ENCODE measurements around the gene IGFBP2. TPM values are rescaled to one million over a fixed set of nuclear protein-coding genes. Genes with fewer than 3 reads are reported as not detected.
A peak's percentile ranks its signal among the peaks of the same experiment; 100 is the strongest.

Gene IGFBP2
- total and polyA plus RNA-seq, 2 of the 8 experiments (the other 6 are each of a cell fraction or from before 2014, with no cell fraction given): 326 to 782 TPM

- Histone ChIP-seq H4K20me1 (replicated peaks in 1 of 2; ENCODE audit: control insufficient read depth in 1 of 2, insufficient read depth in 2 of 2, low read length in 2 of 2) (no peaks in the 10 kb centered on the region), H2BK20ac (ENCODE audit: low read length) (0 out of 2 replicates have a peak overlapping the region, but pooled peaks have one; percentile 64)
- FAIRE-seq: no peak
Observed at GRCh38 chr2:216677439-216678097, 44.3 kb downstream of the IGFBP2 start.

More at GRCh38 chr2:216677439-216678097, 44.3 kb downstream of the IGFBP2 start:
- Histone ChIP-seq H3K18ac (ENCODE audit: extremely low read depth, low read length) (no peak overlapping the region), H3K9me3 (ENCODE audit: insufficient read depth in 2 of 2, low read depth in 1 of 2, low read length in 1 of 2) (no peaks in the 10 kb centered on the region), H3K4me2 (ENCODE audit: insufficient read depth in 1 of 2, low read depth in 2 of 2, low read length in 2 of 2) (no peak overlapping the region), H3K27ac (ENCODE audit: low read depth, low read length) (no peak overlapping the region), H4K8ac (ENCODE audit: extremely low read depth, insufficient read depth, low read length) (no peak overlapping the region), H3K36me3 (ENCODE audit: control insufficient read depth in 2 of 4, insufficient read depth in 4 of 4, low read length in 3 of 4) (no peaks in the 10 kb centered on the region; a peak in 1 of 8 replicates), H3K4me3 (ENCODE audit: extremely low read depth in 1 of 4, insufficient read depth in 2 of 4, low read depth in 3 of 4, low read length in 4 of 4) (no peak overlapping the region), H3K27me3 (replicated peaks in 1 of 4; ENCODE audit: control insufficient read depth in 3 of 4, extremely low read depth in 1 of 4, insufficient read depth in 3 of 4, low read length in 3 of 4) (no peaks in the 10 kb centered on the region), H4K5ac (ENCODE audit: insufficient read length, low read depth, low read length) (no peak overlapping the region), H3K9ac (replicated peaks in 1 of 4; ENCODE audit: extremely low read depth in 1 of 4, low read depth in 3 of 4, low read length in 3 of 4) (no peak overlapping the region), H3K4me1 (replicated peaks in 1 of 4; ENCODE audit: control insufficient read depth in 3 of 4, insufficient read depth in 4 of 4, low read length in 3 of 4) (peaks cover 0 to 4% (median 2%) of the 10 kb centered on the region in 4 experiments; a peak in 4 of 7 replicates), H2BK120ac (replicated peaks; ENCODE audit: low read depth, low read length) (no peak overlapping the region), H3K79me1 (ENCODE audit: low read depth, low read length) (no peaks in the 10 kb centered on the region), H3K79me2 (ENCODE audit: control insufficient read depth in 1 of 2, insufficient read depth in 2 of 2, low read length in 2 of 2) (no peaks in the 10 kb centered on the region), H2BK15ac (ENCODE audit: low read length) (no peak overlapping the region), H3K14ac (ENCODE audit: insufficient read length) (no peak overlapping the region), H2AFZ (ENCODE audit: low read length) (no peak overlapping the region), H2AK5ac (ENCODE audit: low read depth, low read length) (no peak overlapping the region), H3K4ac (replicated peaks; ENCODE audit: insufficient read length, low read depth, low read length) (no peak overlapping the region), H3K56ac (replicated peaks; ENCODE audit: insufficient read length, low read depth, low read length) (no peak overlapping the region), H3K23ac (ENCODE audit: insufficient read length) (no peak overlapping the region), H4K91ac (replicated peaks; ENCODE audit: insufficient read length, low read length) (no peak overlapping the region), H2BK5ac (ENCODE audit: low read depth, low read length) (no peak overlapping the region), H3K23me2 (ENCODE audit: low read depth, low read length) (no peaks in the 10 kb centered on the region), H2BK12ac (ENCODE audit: low read depth, low read length) (no peak overlapping the region)
- ChIA-PET CTCF (ENCODE audit: partially characterized antibody) (interaction anchor here (0.6 to 6.9 kb wide), 8 partner anchors 10 to 614 kb away, joined by 3 to 54 read pairs (median 4); no protein-coding TSS in a partner anchor), POLR2A (ENCODE audit: partially characterized antibody) (interaction anchor here (0.9 kb wide), 1 partner anchor 171 kb away, joined by 3 read pairs; no protein-coding TSS in a partner anchor)
- no peak for DNase-seq (ENCODE audit: low read depth in 1 of 2, low spot score in 2 of 2)
- WGBS, 2 experiments (ENCODE audit: extremely low coverage in 1 of 2, insufficient coverage in 1 of 2, insufficient read length in 1 of 2, insufficient replicate concordance in 2 of 2, low coverage in 1 of 2, low lambda C conversion rate in 2 of 2, missing lambda C conversion rate in 1 of 2): 93% methylated on average over 9 of the region's 9 CpGs; no CpG with 5 or more reads in 1 of the 2 experiments
- TF ChIP-seq MAFK (IDR thresholded peaks at IDR 0.05; ENCODE audit: low read depth, low read length) (no peak), SP4 (IDR thresholded peaks at IDR 0.05; ENCODE audit: low read length) (no peak), PHF8 (conservative IDR thresholded peaks at IDR 0.05; ENCODE audit: low read depth, low read length) (no peak)

Measured in H1 (cell line).